ENCODE measurements around the gene IKBKE.

Gene IKBKE

DNA sequence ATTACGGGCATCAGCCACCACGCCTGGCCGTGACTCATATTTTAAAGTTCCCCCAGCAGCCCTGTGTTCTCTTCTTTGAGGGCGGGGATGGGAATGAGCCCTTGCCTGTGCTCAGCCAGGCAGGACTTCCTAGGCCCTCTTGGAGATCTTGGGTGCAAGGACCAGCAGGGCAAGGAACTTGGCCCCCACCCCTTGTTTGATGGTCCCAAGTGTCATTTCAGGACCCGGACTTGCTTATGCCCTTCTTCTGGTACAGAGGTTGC, 46.4 kb downstream of the IKBKE start:
- no peak for DNase-seq

DNA sequence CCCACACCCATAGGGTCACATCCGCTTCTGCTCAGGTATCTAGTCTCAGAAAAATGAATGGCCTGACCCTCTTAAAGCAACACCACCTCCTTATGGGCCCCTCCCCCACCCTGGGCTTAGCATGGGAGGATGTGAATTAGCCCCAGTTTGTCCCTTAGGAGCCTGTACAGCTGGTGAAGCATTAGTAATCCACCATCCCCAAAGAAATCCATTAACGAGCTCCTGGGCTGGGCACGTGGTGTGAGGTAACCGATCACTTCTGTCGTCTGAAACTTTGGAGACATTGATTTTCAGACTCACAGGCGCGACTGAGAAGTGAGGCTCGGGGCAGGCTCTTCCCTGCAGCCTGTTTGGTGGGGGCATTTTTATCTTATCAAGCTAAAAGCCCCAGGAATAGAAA, 47.5 kb downstream of the IKBKE start:
- DNase-seq, result no peak

DNA sequence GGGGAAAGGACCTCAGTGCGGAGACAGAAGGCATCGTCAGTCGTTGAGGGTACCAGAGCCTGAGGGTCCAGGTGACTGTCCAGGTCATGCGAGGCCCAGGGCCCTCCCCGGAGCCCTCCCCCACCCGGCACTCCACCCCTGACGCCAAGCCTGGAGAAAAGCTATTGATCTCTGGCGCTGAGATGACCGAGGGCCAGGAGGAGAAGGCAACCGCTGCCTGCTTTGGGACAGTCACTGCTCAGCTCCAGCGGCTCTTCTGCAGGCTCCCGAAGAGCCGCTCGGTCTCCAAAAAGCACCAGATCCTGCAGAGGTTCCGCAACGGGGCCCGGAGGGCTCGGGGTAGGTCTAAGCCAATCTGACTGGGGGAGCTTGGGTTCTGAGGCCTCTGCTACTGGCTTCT, 47.9 kb downstream of the IKBKE start:
- DNase-seq, result no peak

DNA sequence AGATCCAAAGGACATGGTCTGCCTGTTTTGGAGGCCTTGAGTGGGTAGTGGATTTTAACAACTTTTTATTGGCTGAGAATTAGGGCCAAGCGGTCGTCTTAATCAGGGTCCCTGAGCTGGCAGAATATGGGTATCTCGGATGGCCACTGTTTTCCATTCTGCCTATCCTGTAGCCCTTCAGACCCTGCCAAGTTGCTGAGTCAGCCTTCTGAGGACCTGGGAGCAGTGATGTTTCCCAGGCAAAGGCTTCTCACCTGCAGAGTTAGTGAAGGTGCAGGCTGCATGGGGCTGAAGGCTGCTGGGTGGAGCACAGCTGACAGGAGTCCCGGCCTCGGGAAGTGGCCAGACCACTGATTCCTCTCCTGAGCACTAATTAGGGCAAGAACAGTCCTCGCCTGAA, 48.5 kb downstream of the IKBKE start:
- DNase-seq, result no peak

DNA sequence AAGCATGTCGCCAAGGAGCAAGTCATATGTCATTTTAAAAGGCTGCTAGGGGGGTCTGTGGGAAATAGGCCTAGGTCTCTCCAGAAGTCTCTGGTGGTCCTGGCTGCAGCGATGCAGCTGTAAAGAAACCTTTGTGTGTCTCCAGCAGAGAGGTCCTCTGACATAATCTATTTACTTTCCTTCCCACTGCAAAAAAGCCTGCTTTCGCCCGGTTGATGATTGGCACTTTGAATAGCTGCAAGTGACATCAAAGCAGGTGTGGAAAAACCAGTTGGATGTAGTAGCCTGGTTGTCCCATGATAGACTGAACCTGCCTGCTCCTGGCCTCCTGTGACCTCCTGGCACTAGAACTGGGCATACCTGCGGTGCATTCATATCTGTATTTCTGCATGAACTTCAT, 50.9 kb downstream of the IKBKE start:
- no peak for DNase-seq

DNA sequence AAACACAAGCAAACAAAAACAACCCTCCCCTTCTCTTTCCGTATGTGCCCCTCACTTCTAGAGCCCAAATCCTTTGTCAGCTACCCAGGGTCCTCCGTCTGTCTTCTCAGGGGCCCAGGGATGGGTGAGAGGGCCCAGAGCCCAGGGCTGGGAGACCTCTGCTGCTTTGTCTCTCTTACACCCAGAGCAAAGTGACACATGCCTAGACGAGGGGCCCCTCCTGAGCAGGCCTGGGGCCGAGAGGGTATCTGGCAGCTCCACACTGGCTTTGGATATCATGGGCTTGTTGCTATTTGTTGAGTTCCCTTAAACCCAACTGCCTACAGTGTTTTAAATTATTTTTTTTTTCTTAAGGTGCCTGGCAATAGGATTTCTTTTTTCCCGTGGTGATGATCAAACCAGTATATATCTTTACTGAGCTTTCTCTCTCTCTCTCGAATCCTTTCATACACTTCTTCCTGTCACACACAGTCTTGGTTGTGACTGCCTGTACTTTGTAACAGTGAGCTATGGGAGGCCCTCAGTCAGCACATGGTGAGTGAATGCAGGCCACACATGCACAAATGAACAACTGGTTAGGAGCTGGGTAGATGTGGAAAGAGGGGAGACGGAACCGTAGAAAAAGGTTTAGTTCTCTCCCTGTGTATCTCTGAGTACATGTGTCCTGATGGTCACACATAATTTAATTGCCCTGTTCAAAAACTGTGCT, 51.6 kb downstream of the IKBKE start:
- no peak for DNase-seq

DNA sequence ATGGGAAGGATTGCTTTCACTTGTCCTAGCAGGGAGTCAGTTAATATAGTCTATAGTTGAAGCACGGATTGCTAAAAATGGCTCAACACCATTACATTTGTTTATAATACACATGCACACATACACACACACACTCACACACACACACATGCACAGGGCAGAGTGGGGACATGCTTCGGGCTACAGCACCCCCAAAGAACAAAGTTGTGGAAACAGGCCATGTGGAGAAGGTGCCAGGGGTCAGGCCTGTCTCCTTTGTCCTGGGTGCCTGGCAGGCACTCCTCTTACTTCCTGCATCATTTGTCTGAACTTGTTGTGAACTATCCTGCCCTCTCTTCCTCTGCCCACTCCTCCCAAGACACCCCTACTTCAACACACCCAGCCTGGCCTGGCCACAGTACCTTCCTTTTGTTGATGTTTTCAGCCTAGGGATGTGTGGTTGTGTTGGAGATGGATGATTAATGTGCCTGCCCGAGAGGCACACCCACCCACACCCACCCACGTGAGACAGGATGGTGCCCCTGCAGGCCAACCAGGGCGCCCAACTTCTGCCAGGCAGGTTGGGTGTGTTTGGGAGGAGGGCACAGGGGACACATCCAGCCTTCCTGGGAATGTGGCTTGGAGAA, 54.6 kb downstream of the IKBKE start:
- DNase-seq, result peak in 1 of 2 donors; percentile 13

DNA sequence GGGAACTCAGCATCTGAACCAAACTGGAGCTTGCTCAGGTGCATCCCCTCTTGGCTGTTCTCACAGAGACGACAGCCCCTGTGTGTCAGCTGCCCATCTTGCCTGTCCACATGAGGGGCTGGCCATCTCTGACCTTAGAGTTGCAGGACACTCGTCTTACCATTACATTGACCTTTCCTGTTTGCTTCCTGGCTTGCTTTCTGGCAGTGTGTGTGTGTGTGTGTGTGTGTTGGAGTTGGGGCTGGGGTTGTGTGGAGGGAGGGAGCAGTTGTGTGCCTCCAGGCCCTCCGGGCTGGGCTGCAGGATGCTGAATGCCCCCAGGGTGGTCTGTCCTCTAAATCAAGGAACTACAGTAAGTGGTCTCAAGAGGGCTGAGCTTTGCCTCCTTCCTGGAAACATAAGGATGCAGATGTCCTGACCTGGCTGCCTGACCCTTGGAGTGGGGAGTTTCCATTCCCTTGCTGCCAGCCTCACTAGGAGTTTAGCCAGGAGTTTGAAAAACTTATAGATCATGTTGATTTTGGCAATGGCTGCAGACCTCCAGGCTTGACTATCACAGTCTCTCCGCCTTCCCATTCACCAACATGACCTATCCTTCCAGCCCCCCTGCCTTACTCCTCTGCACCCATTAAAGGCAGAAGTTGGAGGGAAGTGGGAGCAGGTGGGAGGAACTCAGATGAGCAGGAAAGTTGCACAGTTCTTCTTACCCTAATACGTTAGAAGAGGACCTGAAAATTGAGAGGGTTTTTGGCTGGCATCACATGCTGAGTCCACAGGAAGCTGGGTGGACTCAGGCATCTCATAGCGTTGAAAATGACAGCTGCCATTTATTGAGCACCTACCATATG, 56.0 kb downstream of the IKBKE start:
- no peak for DNase-seq

DNA sequence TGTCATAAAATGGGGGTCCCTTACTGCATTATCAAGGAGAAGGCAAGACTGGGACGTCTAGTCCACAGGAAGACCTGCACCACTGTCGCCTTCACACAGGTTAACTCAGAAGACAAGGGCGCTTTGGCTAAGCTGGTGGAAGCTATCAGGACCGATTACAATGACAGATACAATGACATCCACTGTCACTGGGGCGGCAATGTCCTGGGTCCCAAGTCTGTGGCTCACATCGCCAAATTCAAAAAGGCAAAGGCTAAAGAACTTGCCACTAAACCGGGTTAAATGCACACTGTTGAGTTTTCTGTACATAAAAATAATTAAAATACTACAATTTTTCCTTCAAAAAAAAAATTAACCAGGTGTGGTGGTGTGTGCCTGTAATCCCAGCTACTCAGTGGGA, 59.1 kb downstream of the IKBKE start:
- no peak for DNase-seq

DNA sequence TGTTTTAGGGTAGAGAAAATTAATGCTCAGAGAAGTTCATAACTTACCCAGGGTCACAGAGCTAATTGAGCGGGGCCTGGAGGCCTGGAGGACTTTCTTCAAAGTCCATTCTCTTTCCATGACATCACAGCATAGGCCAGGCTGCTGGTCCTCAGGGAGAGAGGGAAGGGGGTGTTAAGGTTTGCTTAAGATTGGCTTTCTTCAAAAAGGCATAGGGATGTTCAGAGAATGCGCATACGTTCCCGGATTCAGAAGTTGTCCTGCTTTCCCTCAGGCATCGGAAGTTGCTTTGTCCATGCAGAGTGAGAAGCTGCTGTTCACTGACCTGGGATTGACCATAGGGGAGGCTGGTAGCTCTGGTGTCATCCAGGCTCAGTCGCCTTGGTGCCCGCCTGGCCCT, 62.1 kb downstream of the IKBKE start:
- no peak for DNase-seq

DNA sequence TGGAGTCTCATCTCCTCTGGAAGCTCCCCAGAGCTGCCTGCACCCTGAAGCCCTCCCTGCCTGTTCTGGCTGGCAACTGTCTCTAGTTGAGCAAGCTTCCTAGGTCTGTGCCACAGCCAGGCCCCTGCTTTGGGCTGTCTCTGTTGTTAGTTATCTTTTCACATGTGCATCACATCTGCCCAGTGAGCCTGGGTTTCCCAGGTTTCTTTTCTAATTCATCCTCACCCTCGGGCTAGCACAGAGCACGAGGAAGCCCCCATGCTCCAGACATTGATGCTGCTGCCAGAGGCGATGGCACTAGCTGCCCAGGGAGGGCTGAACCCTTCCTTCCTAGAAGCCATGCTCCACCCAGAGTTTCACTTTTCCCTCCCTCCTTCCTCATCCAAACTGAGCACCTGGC, 64.3 kb downstream of the IKBKE start:
- DNase-seq, result no peak

DNA sequence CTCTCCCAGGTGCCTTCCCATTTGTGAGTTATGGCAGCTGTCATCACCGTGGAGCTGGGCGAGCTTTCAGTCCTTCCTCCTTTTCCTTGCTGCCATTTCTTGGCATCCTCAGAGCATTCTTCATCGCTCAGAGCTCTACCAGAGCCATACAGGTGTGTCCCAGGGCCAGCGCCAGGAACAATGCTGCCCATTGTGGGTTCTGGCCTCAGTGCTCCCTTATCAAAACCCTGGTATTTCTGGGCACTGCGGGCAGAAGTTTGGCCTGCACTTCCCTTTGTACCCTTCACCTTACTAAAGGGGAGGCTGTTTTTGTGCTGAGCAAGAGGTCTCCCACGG, 65.5 kb downstream of the IKBKE start:
- no peak for DNase-seq

DNA sequence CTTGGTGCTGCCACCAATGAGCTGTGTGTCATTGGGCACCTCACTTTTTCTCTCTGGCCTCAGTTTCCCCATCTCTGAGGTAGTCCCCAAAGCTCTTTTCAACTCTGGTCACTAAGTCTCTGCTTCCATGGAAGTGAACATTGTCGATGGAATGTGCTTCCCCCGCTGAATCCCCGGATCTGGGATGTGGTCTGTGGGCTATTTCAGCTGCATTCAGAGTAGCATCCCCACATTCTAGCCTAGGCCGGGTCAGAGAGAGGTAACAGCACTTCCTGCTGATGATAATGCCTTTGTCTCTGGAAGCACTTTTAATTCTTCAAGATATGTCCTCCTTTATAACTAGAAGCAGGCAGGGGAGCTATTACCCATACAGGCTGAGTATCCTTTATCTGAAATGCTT, 66.9 kb downstream of the IKBKE start:
- DNase-seq, result no peak

DNA sequence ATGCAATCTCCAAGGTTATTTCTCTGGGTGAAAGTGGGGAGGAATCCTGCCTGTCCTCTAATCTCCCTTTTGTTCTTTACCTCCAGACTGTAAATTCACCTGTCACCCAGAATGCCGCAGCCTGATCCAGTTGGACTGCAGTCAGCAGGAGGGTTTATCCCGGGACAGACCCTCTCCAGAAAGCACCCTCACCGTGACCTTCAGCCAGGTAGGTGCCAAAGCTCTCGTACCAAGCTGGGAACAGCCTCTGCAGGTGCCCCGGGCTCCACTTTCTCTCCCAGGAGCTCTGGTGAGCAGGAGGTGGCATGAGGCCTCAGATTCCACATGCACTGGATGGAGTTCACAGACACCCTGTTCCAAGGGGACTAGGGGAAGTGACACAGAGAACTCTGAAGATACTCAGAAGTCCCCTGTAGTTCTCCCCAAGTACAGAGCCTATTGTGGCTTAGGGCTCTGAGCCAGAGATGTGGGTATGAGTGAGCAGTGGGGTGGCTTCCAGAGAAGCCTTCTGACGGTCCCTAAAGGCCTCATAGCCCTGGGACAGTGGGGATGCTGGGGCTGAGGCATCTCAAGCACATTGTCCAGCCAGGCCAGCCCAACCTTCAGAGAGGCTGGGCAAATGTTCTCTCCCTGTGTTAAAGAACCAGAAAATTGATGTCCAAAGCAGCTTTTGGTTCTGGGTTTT, 68.0 kb downstream of the IKBKE start:
- DNase-seq, result no peak

DNA sequence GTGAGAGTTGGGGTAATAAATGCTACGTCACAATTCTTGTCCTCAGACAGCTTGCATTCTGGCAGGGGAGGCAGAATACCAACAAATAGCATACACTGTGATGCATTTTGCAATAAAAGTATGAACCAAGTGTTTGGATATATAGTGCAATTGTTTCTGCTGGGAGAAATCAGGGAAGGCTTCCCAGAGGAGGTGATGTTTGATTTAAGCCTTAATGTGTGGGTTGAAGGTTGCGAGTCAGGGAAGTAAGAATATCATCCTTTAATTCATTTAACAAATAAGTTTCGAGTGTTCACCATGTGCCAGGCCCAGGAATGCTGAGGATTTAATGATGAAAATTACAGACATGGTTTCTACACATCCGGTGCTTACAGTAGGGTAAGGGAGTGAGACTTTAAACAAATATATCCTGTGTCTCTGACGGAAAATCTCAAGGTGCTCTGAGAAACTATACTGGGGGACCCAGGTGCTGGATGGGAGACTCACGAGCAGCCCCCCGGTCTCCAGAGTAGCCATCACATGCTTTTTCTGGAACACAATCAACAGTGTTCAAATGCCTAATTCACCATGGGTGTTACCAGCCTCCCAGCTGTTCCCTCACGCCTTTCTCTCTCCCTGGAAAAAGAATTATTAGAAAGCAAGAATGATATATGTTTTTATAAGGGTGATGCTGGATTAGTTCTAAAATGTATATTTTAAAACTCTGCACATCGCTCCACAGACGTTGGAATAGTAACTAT, 68.8 kb downstream of the IKBKE start:
- DNase-seq, result no peak

DNA sequence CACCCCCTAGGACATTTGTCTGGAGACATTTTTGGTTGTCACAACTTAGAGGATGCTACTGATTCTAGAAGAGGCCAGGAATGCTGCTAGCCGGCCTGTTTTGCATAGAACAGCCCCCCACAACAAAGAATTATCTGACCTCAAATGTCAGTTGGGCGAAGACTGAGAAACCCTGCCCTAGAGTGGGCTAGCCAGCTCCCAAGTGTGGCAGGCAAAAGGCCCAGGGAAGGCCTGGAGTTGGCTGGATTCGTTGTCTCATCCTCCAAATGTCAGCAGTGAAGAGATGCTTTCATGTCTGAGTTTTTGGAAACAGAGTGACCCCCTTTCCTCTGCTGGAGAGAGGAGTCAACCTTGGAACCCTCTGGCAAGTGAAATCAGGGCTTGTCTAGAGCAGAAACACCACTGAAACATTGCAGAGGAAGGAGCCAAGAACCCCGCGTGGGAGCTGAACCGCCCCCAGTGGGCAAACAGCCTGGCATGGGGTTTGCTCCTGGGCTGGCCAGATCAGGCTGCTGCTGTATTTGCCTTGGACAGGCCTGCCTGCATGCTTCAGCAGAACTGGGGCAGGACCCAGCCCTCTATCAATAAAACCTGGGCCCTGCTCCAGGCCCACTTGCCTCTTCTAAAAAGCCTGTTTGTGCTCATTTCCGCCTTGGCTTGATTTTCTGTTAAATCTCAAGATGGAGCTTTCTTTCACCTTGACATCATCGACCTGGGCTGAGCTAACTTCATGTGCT, 69.9 kb downstream of the IKBKE start:
- DNase-seq, result no peak

DNA sequence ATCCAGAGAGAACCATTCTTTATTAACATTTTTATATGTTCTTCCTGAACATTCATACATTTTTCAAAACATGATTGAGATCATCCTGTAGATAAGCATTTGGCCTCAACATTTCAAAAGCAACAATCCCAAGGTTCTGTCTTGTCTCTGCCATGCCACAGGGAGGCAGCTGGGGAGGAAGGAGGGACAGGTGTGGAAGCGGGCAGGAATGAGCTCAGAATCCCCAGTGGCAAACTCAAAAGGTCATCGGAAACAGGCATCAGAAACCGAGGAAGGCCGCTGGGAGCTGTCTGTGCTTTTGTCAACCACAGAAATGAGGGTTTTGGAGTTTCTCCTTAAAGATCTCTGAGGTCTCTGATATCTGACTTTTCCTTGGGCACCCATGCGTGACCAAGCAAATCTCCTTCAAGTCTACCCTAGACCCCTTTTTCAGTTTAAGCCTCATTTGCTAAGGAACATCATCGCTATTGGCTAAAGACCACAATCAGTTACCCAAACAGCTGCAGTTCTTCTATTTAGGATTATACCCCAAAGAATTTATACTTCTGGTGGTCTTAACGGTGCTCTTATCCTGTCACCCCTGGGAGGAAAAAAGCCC, 71.1 kb downstream of the IKBKE start:
- no peak for DNase-seq

DNA sequence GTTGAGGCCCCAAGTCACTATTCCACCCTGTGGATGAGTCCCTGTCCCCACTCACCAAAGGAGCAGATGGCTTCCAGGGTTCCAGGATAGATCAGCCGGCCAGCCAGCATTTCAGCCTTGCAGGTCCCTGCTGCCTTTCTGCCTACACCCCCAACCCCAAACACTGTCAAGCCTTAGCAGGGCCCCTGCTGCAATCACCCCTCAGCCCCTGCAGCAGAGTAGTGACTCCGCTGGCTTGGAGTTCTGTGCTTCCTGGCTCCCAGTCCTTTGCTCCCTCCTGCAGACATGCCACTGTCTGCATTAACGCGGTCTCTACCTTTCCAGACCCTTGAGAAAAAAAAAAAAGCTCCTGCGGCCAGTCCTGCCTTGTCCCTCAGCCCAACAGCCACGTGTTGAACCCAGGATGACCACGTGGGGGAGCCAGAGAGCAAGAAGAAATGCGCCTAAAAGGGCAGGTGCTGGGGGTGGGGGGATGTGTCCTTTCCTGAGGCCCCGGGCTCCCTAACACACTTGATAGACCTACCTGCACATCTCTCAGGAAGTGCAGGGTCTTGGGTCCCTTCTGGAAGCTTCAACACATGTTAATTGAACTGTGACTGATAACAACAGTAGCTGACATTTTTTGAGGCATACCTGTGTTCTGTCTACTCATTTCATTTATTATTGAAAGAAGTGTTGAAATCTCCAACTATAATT, 74.4 kb downstream of the IKBKE start:
- DNase-seq, result peak; percentile 75 to 83

DNA sequence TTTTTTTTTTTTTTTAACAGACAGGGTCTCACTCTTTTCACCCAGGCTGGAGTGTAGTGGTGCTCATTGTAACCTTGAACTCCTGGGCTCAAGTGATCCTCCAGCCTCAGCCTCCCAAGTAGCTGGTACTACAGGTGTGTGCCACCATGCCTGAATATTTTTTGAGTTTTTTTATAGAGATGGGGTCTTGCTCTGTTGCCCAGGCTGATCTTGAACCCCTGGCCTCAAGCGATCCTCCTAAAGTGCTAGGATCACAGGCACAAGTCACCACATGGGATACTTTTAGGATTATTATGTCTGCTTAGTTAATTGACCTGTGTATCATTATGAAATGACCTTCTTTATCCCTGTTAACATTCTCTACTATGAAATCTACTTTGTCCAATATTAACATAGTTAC, 75.1 kb downstream of the IKBKE start:
- no peak for DNase-seq
